ENCODE data around the gene VEPH1. TPM values are rescaled to one million over a fixed set of nuclear protein-coding genes. Genes with fewer than 3 reads are reported as not detected.
A peak's percentile ranks its signal among the peaks of the same experiment; 100 is the strongest.

VEPH1 gene
- total and polyA plus RNA-seq, 9 donors, result 0.46 to 1.6 (median 1.2) TPM

GRCh38 chr3:157255797-157256196, 247.4 kb downstream of the VEPH1 start:
- H3K27ac ChIP-seq (ENCODE audit: low read length), result no peak overlapping the region
- no peaks in the 10 kb centered on the region for H3K36me3 ChIP-seq (ENCODE audit: control insufficient read depth, insufficient read depth, low read length)
- H3K9me3 ChIP-seq (replicated peaks; ENCODE audit: control insufficient read depth, low read depth, low read length), result no peaks in the 10 kb centered on the region
- H3K27me3 ChIP-seq (ENCODE audit: control insufficient read depth, insufficient read depth, low read length), result no peaks in the 10 kb centered on the region
- no CpG with 5 or more reads among the region's 1 CpG for WGBS (ENCODE audit: insufficient coverage)
- no peak overlapping the region for H3K4me3 ChIP-seq (ENCODE audit: low read length)
- no peak for DNase-seq
- H3K4me1 ChIP-seq (ENCODE audit: control insufficient read depth, insufficient read depth, low read length), result no peaks in the 10 kb centered on the region

DNA sequence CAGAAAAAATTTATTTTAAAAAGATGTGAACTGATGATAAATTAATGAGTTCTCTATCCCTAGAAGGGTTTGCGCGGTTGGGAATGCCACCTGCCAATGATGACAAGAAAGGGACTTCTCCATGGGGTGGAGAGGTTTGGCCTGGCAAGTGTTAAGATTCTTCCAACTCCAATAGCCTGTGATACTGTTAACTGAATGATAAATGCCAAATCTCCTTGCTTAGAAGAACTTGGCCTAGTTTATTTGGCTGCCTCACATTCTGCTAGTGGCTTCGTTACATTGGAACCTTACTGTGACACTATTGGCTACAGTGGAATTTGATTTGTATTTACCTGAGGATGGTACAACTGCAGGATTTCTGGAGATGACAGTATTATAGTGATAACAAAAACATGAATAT, 251.5 kb downstream of the VEPH1 start:
- Histone ChIP-seq H3K27ac (ENCODE audit: low read length) (no peak overlapping the region), H3K36me3 (ENCODE audit: control insufficient read depth, insufficient read depth, low read length) (no peaks in the 10 kb centered on the region), H3K27me3 (ENCODE audit: control insufficient read depth, insufficient read depth, low read length) (no peaks in the 10 kb centered on the region), H3K4me3 (ENCODE audit: low read length) (no peak overlapping the region), H3K4me1 (ENCODE audit: control insufficient read depth, insufficient read depth, low read length) (peaks cover 6% of the 10 kb centered on the region), H3K9me3 (replicated peaks; ENCODE audit: control insufficient read depth, low read depth, low read length) (no peaks in the 10 kb centered on the region)
- WGBS (ENCODE audit: insufficient coverage), result no CpG with 5 or more reads among the region's 3 CpGs
- DNase-seq, result no peak

DNA sequence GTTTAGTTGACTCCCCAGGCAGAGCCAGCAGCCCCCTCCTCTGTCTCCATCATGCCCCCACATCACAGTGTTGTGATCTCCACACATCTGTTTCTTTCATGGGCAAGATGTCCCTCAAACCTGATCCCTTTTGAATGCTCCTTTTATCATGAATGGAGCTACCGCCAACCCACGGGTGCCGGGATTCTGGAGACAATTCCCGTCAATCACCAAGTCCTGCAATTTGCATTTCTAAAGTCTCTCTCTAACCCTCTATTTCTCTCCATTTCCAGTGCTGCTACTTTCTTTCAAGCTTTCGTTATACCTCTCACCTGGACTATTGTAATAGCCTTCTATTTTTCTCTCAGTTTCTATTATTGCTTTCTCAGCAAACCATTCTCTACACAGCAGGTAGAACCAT, 253.6 kb downstream of the VEPH1 start:
- no peak overlapping the region for H3K4me3 ChIP-seq (ENCODE audit: low read length)
- 86% methylated on average over 5 of the region's 5 CpGs for WGBS (ENCODE audit: insufficient coverage)
- peaks cover 6% of the 10 kb centered on the region for H3K4me1 ChIP-seq (ENCODE audit: control insufficient read depth, insufficient read depth, low read length)
- no peaks in the 10 kb centered on the region for H3K36me3 ChIP-seq (ENCODE audit: control insufficient read depth, insufficient read depth, low read length)
- H3K27me3 ChIP-seq (ENCODE audit: control insufficient read depth, insufficient read depth, low read length), result no peaks in the 10 kb centered on the region
- no peaks in the 10 kb centered on the region for H3K9me3 ChIP-seq (replicated peaks; ENCODE audit: control insufficient read depth, low read depth, low read length)
- no peak for DNase-seq
- no peak overlapping the region for H3K27ac ChIP-seq (ENCODE audit: low read length)

GRCh38 chr3:157248590-157249422, 254.4 kb downstream of the VEPH1 start:
- WGBS (ENCODE audit: insufficient coverage), result 56% methylated on average over 2 of the region's 5 CpGs
- Histone ChIP-seq H3K9me3 (replicated peaks; ENCODE audit: control insufficient read depth, low read depth, low read length) (no peaks in the 10 kb centered on the region), H3K36me3 (ENCODE audit: control insufficient read depth, insufficient read depth, low read length) (no peaks in the 10 kb centered on the region), H3K27ac (ENCODE audit: low read length) (peak overlapping the region; percentile 78), H3K4me3 (ENCODE audit: low read length) (no peak overlapping the region), H3K4me1 (ENCODE audit: control insufficient read depth, insufficient read depth, low read length) (peaks cover 6% of the 10 kb centered on the region), H3K27me3 (ENCODE audit: control insufficient read depth, insufficient read depth, low read length) (no peaks in the 10 kb centered on the region)
- DNase-seq, result peak; percentile 84

- no peak overlapping the region for H3K4me3 ChIP-seq (ENCODE audit: low read length)
- no peaks in the 10 kb centered on the region for H3K36me3 ChIP-seq (ENCODE audit: control insufficient read depth, insufficient read depth, low read length)
- DNase-seq, result no peak
- no peaks in the 10 kb centered on the region for H3K9me3 ChIP-seq (replicated peaks; ENCODE audit: control insufficient read depth, low read depth, low read length)
- no peaks in the 10 kb centered on the region for H3K27me3 ChIP-seq (ENCODE audit: control insufficient read depth, insufficient read depth, low read length)
- no peak overlapping the region for H3K27ac ChIP-seq (ENCODE audit: low read length)
- no CpG with 5 or more reads among the region's 1 CpG for WGBS (ENCODE audit: insufficient coverage)
- H3K4me1 ChIP-seq (ENCODE audit: control insufficient read depth, insufficient read depth, low read length), result peaks cover 6% of the 10 kb centered on the region
These were observed 255.8 kb downstream of the VEPH1 start for GRCh38 chr3:157247391-157247790.

DNA sequence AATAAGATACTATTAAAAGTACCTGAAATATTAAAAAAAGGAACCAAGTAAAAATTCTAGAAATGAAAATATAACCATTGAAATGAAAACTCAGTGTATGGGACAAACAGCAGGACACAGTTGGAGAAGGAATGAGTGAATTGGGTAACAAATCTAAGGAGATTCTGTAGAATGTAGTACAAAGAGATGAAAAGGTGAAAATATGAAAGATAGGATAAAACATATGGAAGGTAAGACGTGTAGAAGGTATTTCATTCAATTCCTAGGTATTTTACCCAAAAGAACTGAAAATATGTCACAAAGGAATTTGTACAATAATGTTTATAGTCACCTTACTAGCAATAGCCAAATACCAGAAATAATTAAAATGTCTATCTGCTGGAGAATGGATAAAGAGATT, 260.4 kb downstream of the VEPH1 start:
- DNase-seq, result no peak
- Histone ChIP-seq H3K27ac (ENCODE audit: low read length) (no peak overlapping the region), H3K27me3 (ENCODE audit: control insufficient read depth, insufficient read depth, low read length) (no peaks in the 10 kb centered on the region), H3K9me3 (replicated peaks; ENCODE audit: control insufficient read depth, low read depth, low read length) (no peaks in the 10 kb centered on the region), H3K4me3 (ENCODE audit: low read length) (no peak overlapping the region), H3K36me3 (ENCODE audit: control insufficient read depth, insufficient read depth, low read length) (no peaks in the 10 kb centered on the region), H3K4me1 (ENCODE audit: control insufficient read depth, insufficient read depth, low read length) (no peaks in the 10 kb centered on the region)
- no CpG with 5 or more reads among the region's 1 CpG for WGBS (ENCODE audit: insufficient coverage)

- WGBS (ENCODE audit: insufficient coverage), result 70% methylated on average over 2 of the region's 4 CpGs
- H3K9me3 ChIP-seq (replicated peaks; ENCODE audit: control insufficient read depth, low read depth, low read length), result no peaks in the 10 kb centered on the region
- DNase-seq, result no peak
- no peaks in the 10 kb centered on the region for H3K36me3 ChIP-seq (ENCODE audit: control insufficient read depth, insufficient read depth, low read length)
- H3K27me3 ChIP-seq (ENCODE audit: control insufficient read depth, insufficient read depth, low read length), result no peaks in the 10 kb centered on the region
- no peaks in the 10 kb centered on the region for H3K4me1 ChIP-seq (ENCODE audit: control insufficient read depth, insufficient read depth, low read length)
- H3K27ac ChIP-seq (ENCODE audit: low read length), result no peak overlapping the region
- H3K4me3 ChIP-seq (ENCODE audit: low read length), result no peak overlapping the region
These were observed 261.6 kb downstream of the VEPH1 start for GRCh38 chr3:157241599-157241998.

- H3K27me3 ChIP-seq (ENCODE audit: control insufficient read depth, insufficient read depth, low read length), result no peaks in the 10 kb centered on the region
- H3K36me3 ChIP-seq (ENCODE audit: control insufficient read depth, insufficient read depth, low read length), result no peaks in the 10 kb centered on the region
- no CpG with 5 or more reads among the region's 1 CpG for WGBS (ENCODE audit: insufficient coverage)
- H3K4me3 ChIP-seq (ENCODE audit: low read length), result no peak overlapping the region
- H3K27ac ChIP-seq (ENCODE audit: low read length), result no peak overlapping the region
- H3K9me3 ChIP-seq (replicated peaks; ENCODE audit: control insufficient read depth, low read depth, low read length), result no peaks in the 10 kb centered on the region
- H3K4me1 ChIP-seq (ENCODE audit: control insufficient read depth, insufficient read depth, low read length), result no peaks in the 10 kb centered on the region
- no peak for DNase-seq
These were observed 262.8 kb downstream of the VEPH1 start for GRCh38 chr3:157240408-157240807.

GRCh38 chr3:157239082-157239704, 264.0 kb downstream of the VEPH1 start:
- no peaks in the 10 kb centered on the region for H3K9me3 ChIP-seq (replicated peaks; ENCODE audit: control insufficient read depth, low read depth, low read length)
- no peaks in the 10 kb centered on the region for H3K4me1 ChIP-seq (ENCODE audit: control insufficient read depth, insufficient read depth, low read length)
- H3K27ac ChIP-seq (ENCODE audit: low read length), result no peak overlapping the region
- no peak overlapping the region for H3K4me3 ChIP-seq (ENCODE audit: low read length)
- H3K36me3 ChIP-seq (ENCODE audit: control insufficient read depth, insufficient read depth, low read length), result no peaks in the 10 kb centered on the region
- H3K27me3 ChIP-seq (ENCODE audit: control insufficient read depth, insufficient read depth, low read length), result no peaks in the 10 kb centered on the region
- 37% methylated on average over 4 of the region's 5 CpGs for WGBS (ENCODE audit: insufficient coverage)
- DNase-seq, result peak; percentile 37

- WGBS (ENCODE audit: insufficient coverage), result no CpG with 5 or more reads among the region's 1 CpG
- H3K27ac ChIP-seq (ENCODE audit: low read length), result no peak overlapping the region
These were observed 264.8 kb downstream of the VEPH1 start for GRCh38 chr3:157238457-157238856.

More at GRCh38 chr3:157238457-157238856, 264.8 kb downstream of the VEPH1 start:
- Histone ChIP-seq H3K36me3 (ENCODE audit: control insufficient read depth, insufficient read depth, low read length) (no peaks in the 10 kb centered on the region), H3K27me3 (ENCODE audit: control insufficient read depth, insufficient read depth, low read length) (no peaks in the 10 kb centered on the region), H3K9me3 (replicated peaks; ENCODE audit: control insufficient read depth, low read depth, low read length) (no peaks in the 10 kb centered on the region), H3K4me3 (ENCODE audit: low read length) (no peak overlapping the region), H3K4me1 (ENCODE audit: control insufficient read depth, insufficient read depth, low read length) (no peaks in the 10 kb centered on the region)
- DNase-seq, result no peak
